Neutrophil (primary cell): Measurements from ENCODE around the gene SLC1A7.

Source experiments
- H3K27ac ChIP-seq: fragments of 200-600 bp; sonication (generic); 2 replicates; pipeline ENCODE4 v1.5.1; 2016; ENCODE audit warnings: mild to moderate bottlenecking, moderate library complexity
- H3K27me3 ChIP-seq: fragments of 200-600 bp; sonication (generic); 2 replicates; pipeline ENCODE4 v1.6.0; 2016; ENCODE audit warnings: mild to moderate bottlenecking
- H3K36me3 ChIP-seq: fragments of 200-600 bp; sonication (generic); 2 replicates; pipeline ENCODE4 v1.5.1; 2017
- H3K4me1 ChIP-seq, 2 experiments: fragments of 200-600 bp in 1 of 2; sonication (generic) in 1 of 2; 1 replicate in 1 of 2; 2 replicates in 1 of 2; pipeline versions ENCODE4 v1.5.1 to v1.6.1; 2013 to 2016; ENCODE audit warnings: low read depth in 1 of 2, low read length in 1 of 2, mild to moderate bottlenecking in 1 of 2, moderate library complexity in 1 of 2; ENCODE audit not compliant: control insufficient read depth in 1 of 2, insufficient read depth in 1 of 2
- H3K4me3 ChIP-seq, 2 experiments: fragments of 200-600 bp in 1 of 2; sonication (generic) in 1 of 2; 1 replicate in 1 of 2; 2 replicates in 1 of 2; pipeline ENCODE4 v1.5.1; 2013 to 2016; ENCODE audit warnings: low read depth in 1 of 2, low read length in 1 of 2, mild to moderate bottlenecking in 1 of 2, moderate library complexity in 1 of 2
- H3K9me3 ChIP-seq: fragments of 200-600 bp; sonication (generic); 2 replicates; pipeline ENCODE4 v1.5.1; 2016
- TF ChIP-seq, protein P1 (sequence below): fragments of 200-600 bp; sonication (generic); IDR thresholded peaks from 2 replicates; pipeline ENCODE4 v1.5.1; 2016; ENCODE audit warnings: antibody characterized with exemption

SLC1A7 gene

GRCh38 chr1:53133261-53134041, 9.0 kb downstream of the SLC1A7 start:
- Histone ChIP-seq H3K4me1 (no peaks in the 10 kb centered on the region), H3K4me3 (no peak overlapping the region), H3K9me3 (no peaks in the 10 kb centered on the region), H3K27me3 (no peaks in the 10 kb centered on the region), H3K36me3 (no peaks in the 10 kb centered on the region), H3K27ac (no peak overlapping the region)
- TF ChIP-seq, protein P1, sequence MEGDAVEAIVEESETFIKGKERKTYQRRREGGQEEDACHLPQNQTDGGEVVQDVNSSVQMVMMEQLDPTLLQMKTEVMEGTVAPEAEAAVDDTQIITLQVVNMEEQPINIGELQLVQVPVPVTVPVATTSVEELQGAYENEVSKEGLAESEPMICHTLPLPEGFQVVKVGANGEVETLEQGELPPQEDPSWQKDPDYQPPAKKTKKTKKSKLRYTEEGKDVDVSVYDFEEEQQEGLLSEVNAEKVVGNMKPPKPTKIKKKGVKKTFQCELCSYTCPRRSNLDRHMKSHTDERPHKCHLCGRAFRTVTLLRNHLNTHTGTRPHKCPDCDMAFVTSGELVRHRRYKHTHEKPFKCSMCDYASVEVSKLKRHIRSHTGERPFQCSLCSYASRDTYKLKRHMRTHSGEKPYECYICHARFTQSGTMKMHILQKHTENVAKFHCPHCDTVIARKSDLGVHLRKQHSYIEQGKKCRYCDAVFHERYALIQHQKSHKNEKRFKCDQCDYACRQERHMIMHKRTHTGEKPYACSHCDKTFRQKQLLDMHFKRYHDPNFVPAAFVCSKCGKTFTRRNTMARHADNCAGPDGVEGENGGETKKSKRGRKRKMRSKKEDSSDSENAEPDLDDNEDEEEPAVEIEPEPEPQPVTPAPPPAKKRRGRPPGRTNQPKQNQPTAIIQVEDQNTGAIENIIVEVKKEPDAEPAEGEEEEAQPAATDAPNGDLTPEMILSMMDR = no peak

GRCh38 chr1:53132176-53132575, 10.3 kb downstream of the SLC1A7 start:
- Histone ChIP-seq H3K27me3 (no peaks in the 10 kb centered on the region), H3K4me3 (no peak overlapping the region), H3K9me3 (no peaks in the 10 kb centered on the region), H3K36me3 (no peaks in the 10 kb centered on the region), H3K4me1 (no peaks in the 10 kb centered on the region), H3K27ac (no peak overlapping the region)
- TF ChIP-seq, protein P1 = no peak

- H3K27ac ChIP-seq = no peak overlapping the region
- no peaks in the 10 kb centered on the region for H3K36me3 ChIP-seq
These were observed 10.9 kb downstream of the SLC1A7 start for GRCh38 chr1:53131590-53131938.

DNA sequence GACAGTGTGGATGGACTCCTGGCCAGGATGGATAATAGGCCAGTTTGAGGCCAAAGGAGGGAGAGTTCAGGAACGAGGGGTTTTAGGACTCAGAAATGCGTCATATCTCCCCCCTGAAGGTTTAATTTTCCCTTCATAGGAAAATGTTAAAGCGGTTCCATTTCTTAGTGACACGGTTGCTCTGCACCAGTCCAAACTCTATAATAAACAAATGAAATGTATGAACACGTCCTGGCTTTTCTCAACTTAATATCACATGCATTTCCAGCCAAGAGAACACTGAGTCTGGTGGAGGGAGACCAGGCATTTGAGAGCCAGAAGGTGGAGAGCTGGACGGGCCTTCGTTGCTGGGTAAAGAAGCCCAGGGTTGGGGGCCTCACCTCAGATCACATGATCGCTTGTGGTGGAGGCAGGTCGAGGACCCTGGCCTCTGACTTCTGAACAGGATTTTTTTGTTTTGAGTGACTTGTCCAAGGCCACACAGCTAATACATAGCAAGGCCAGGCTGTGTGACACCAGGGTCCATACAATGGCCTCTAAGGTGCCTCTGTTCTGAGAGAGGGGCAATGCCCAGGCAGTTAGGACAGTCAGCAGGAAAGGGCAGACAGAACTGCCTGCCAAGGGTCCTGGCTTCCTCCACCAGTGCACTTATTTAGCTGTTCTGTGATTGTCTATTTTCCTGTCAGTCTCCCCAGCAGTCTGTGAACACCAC, 11.4 kb downstream of the SLC1A7 start:
- Histone ChIP-seq H3K27me3 (no peaks in the 10 kb centered on the region), H3K36me3 (no peaks in the 10 kb centered on the region), H3K4me1 (no peaks in the 10 kb centered on the region), H3K27ac (no peak overlapping the region), H3K9me3 (no peaks in the 10 kb centered on the region), H3K4me3 (no peak overlapping the region)
- TF ChIP-seq, protein P1 = no peak

More at GRCh38 chr1:53131590-53131938, 10.9 kb downstream of the SLC1A7 start:
- Histone ChIP-seq H3K9me3 (no peaks in the 10 kb centered on the region), H3K4me1 (no peaks in the 10 kb centered on the region), H3K4me3 (no peak overlapping the region), H3K27me3 (no peaks in the 10 kb centered on the region)
- TF ChIP-seq, protein P1 = no peak

GRCh38 chr1:53130598-53130877, 11.9 kb downstream of the SLC1A7 start:
- H3K4me1 ChIP-seq = no peaks in the 10 kb centered on the region
- H3K27me3 ChIP-seq = no peaks in the 10 kb centered on the region
- H3K36me3 ChIP-seq = no peaks in the 10 kb centered on the region

More at GRCh38 chr1:53130598-53130877, 11.9 kb downstream of the SLC1A7 start:
- TF ChIP-seq, protein P1 = no peak
- Histone ChIP-seq H3K4me3 (no peak overlapping the region), H3K27ac (no peak overlapping the region), H3K9me3 (no peaks in the 10 kb centered on the region)
